Measurements from ENCODE around the gene HPCA.
"Not testable (repeated sequence)": the region's sequence is repeated elsewhere in the genome, so short reads cannot be mapped to it uniquely, and the experiment has no call there.

HPCA gene

GRCh38 chr1:32903991-32904785 is 17.9 kb downstream of the HPCA start:
- DNase-seq: no peak

- no peak for DNase-seq
Observed at GRCh38 chr1:32904797-32905196, 18.5 kb downstream of the HPCA start.

DNA sequence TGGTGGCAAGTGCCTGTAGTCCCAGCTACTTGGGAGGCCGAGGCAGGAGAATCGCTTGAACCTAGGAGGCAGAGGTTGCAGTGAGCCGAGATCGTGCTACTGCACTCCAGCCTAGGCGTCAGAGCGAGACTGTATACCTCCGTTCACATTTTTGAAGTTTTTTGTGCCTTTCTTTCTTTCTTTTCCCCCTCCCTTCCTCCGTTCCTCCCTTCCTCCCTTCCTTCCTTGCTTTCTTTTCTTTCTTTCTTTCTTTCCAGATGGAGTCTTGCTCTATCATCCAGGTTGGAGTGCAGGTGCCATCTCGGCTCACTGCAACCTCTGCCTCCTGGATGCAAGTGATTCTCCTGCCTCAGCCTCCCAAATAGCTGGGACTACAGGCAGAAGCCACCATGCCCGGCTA is 19.3 kb downstream of the HPCA start:
- not testable (repeated sequence) for DNase-seq

- DNase-seq: no peak
Observed at GRCh38 chr1:32906654-32907053, 20.4 kb downstream of the HPCA start.

GRCh38 chr1:32907435-32907834 is 21.1 kb downstream of the HPCA start:
- DNase-seq: no peak

DNA sequence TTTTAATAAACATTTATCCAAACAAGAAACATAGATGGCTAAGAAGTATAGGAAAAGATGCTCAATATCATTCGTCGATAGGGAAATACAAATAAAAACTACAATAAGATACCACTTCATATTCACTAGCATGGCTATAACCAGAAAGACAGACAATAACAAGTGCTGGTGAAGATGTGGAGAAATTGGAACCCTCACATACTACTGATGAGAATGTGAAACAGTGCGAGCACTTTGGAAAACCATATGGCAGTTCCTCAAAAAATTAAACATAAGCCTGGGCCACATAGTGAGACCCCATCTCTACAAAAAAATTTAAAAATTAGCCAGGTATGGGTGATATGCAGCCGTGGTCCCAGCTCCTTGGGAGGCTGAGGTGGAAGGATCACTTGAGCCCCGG is 24.0 kb downstream of the HPCA start:
- DNase-seq: no peak

DNA sequence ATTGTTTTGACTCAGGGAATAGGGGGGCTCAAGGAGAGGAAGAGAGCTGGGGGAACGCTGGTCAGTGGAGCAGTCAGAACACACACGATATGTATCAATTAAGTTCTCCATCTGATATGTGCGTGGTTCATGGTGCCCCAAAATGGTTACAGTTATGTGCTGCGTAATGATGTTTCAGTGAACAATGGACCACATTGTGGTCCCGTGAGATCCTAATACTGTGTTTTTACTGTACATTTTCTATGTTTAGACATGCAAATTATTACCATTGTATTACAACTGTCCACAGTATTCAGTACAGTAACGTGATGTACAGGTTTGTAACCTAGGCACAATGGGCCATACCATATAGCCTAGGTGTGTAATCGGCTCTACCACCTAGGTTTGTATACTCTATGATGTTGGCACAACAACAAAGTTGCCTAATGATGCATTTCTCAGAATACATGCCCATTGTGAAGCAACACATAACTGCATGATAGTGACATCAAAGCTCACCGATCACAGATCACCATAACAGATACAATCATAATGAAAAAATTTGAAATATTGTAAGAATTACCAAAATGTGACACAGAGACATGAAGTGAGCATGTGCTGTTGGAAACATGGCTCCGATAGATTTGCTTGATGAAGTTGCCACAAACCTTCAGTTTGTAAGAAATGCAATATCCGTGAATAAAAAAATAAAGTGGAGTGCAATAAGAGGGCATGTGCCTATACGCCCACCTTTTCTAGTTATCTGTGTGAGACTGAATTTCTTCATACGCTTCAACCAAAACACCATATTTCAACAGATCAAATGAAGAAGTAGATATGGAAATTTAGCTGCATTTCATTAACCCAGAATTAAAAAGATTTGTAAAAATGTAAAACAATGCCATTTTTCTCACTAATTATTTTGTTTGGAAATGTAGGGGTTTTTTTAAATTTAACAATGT is 29.7 kb downstream of the HPCA start:
- DNase-seq: no peak

GRCh38 chr1:32917521-32917920 is 31.2 kb downstream of the HPCA start:
- DNase-seq: no peak

GRCh38 chr1:32918179-32918578 is 31.9 kb downstream of the HPCA start:
- no peak for DNase-seq

DNA sequence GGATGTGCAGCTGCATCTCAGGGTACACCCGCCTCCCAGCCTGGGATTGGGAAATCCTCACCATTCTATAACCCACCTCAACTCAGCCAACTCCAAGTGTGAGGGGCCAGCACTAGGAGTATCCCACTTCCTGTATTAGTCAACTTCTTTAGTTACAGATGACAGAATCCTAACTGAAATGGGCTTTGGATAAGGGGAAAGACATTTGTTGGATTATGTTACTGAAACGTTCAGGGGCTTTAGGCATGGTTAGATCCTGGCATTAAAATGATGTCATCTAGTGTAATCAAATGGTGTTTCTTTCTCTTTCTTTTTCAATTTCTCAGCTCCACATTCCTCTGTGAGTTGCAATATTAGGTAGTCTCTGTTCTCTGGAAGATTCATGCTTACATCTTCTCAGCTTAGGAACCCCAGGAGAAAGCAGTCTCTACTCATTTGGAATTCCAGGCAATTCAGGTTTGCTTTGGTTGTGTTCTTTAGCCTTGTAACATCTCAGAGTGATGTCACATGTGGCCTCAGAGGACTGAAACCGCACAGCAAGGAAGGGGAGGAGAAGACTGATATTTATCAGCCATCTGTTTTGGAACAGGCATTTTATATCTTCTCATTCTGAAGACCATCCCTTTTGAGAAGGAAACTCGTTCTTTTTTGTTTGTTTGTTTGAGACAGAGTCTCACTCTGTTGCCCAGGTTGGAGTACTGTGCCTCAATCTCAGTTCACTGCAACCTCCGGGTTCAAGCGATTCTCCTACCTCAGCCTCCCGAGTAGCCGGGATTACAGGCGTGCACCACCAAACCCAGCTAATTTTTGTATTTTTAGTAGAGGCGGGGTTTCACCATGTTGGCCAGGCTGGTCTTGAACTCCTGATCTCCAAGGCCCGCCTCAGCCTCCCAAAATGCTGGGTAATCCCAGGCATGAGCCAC is 33.8 kb downstream of the HPCA start:
- DNase-seq: no peak

DNA sequence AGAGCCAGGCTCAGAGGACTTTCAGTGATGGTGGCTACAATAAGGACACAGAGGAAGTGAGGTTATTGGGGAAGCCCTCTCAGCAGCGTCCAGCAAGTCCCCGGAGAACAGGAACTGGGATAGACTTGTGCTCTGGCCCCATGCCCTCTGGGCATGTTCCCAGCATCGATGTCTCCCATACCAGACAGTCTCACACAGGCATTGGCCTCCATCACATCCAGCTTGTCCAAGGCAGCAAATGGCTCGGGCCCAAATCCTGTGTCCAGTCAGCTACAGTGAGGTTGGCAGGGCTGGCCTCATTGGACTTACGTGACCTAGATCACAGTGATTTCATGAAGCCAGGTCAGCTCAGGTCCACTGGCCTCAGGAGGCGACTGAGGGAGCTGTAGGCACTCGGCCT is 34.5 kb downstream of the HPCA start:
- no peak for DNase-seq

- no peak for DNase-seq
Observed at GRCh38 chr1:32924881-32925344, 38.6 kb downstream of the HPCA start.

- DNase-seq: no peak
Observed at GRCh38 chr1:32925403-32926162, 39.3 kb downstream of the HPCA start.

DNA sequence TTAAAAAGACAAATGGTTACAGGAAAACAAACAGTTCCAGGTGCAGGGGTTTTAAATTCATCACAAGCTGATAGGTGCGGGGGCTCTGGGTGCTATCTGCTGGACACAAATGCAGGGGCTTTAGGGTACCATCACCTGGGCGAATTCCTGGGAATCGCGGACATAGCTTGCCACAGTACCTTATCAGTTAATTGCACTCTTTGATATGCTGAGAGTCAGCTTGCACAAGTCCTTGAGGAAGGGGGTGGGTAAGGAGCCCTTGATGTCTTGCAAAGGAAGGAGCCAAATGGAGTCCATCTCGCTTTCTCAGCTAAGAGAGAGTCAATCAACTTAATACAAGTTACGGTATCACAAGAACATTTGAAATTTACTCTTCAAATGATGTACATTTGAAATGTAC is 40.3 kb downstream of the HPCA start:
- no peak for DNase-seq

GRCh38 chr1:32927441-32927840 is 41.1 kb downstream of the HPCA start:
- no peak for DNase-seq

DNA sequence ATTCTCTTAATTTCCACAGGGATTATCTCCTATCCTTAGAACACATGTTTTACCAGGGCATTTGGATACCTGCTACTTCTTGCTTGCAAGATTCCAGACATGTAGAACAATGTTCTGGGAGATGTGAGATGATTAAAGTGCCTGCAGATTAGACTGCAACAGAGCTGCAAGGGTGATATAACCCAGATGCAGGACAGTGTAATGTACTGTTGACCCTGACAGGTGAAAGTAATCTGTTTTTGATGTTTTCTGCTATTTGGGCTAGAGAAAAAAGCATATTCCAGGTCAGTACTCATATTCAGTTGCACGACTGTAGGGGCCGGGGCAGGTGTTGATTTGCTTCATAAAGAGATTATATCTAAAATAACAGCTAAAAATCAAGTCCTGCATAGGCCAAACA is 42.0 kb downstream of the HPCA start:
- DNase-seq: no peak

- no peak for DNase-seq
Observed at GRCh38 chr1:32928715-32929114, 42.4 kb downstream of the HPCA start.

DNA sequence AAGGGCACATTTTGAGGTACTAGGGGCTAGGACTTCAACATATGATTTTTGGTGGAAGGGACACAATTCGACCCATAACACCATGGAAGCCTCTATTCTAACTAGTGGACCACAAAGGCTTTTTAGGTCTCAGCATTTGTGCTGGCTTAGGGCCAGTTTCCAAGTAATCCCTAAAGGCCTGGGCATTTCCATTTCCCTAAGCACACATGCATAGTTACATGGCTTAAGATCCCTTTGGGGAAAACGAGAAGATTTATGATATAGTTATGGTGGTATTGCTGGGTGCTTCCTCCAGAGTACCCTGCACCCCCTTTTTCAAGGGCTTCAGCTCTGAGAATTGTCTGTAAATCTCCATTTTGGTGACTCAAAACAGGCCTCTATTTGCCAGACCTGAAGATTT is 43.1 kb downstream of the HPCA start:
- no peak for DNase-seq

DNA sequence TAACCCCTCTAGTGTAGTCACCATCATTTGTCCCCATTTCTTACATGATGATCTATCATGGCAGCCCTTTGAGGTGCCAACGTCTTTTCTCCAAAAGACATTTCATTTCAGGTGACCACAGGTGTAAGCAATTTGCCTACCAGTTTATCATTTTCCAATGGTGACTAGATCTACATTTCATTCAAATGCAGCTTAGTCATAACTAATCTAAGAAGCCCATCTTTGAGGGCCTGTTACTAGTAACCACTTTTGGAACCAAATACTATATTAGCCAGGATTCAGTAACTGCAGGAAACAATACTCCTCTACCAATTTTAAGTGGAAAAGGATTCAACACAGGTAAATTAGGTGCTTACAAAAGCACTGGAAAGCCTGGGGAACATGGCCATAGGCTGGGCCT is 45.5 kb downstream of the HPCA start:
- DNase-seq: no peak

DNA sequence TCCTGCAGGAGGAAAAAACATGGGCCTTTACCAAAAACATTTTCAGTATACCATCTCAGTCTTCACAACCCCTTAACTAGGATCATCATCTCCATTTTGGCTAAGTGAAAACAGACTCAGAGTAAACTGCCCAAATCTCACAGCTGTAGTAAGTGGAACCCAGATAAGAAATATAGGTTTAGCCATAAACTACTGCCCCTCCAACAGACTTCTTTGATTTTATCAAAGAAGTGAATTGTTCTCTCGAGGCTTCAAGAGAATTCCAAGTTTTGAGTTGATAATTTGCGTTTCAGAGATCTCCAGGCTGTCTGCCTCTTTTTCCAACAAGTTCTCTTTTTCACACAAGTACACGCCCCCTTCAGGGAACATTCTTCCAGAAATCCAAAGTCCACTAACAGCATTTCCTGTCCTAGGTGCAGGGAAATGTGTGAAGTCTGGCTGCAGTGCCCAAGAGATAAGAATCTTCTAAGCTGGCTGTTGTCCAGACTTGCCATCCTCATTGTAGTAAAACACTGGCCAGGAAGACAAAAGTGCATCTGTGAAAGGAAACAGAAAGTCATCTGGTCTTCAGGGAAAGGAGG is 47.5 kb downstream of the HPCA start:
- no peak for DNase-seq

DNA sequence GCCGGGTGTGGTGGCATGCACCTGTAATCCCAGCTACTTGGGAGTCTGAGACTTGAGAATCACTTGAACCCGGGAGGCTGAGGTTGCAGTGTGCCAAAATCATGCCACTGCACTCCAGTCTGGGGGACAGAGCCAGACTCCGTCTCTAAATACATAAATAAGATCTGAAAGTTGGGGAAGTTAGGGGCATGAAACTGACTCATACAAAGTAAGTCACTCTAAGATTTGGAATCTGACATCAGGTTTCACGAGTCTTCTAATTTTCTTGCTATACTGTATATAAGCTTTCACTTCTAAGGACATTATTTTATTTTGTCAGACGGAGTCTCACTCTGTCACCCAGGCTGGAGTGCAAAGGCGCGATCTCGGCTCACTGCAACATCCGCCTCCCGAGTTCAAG is 48.2 kb downstream of the HPCA start:
- DNase-seq: no peak

DNA sequence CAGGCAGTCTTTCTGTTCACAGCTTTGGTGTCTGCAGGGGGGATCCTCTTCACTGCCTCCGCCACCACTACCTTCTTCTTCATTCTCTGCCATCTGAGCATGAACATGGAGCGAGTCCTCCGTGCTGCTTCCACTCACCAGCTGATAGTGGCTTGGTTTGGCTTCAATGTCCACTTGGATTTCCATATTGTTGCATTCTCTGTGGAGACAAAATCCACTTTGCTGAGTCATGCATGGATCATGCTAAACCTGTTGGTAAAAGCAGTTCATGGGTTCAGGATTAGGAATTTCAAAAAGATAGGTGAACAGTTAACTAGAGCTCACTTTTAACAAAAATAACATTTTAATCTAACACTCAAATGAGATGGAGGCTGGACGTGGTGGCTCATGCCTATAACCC is 50.8 kb downstream of the HPCA start:
- no peak for DNase-seq

All from NCI-H446 treated with DMSO at 0.1 percent for 48 hours (cell line).